ENCODE results near the gene GRIN2A.

Gene GRIN2A

GRCh38 chr16:10086620-10087019 is 95.6 kb downstream of the GRIN2A start:
- H3K36me3 ChIP-seq (ENCODE audit: control insufficient read depth, insufficient read depth, low read length), result no peaks in the 10 kb centered on the region
- no peak for DNase-seq (ENCODE audit: extremely low read depth, insufficient read length)
- TF ChIP-seq CTCF (IDR thresholded peaks at IDR 0.05; ENCODE audit: insufficient read depth, low read length, poor library complexity, severe bottlenecking), result no peak
- H3K27me3 ChIP-seq (replicated peaks; ENCODE audit: control insufficient read depth, insufficient read depth, low read length), result no peaks in the 10 kb centered on the region
- no peak overlapping the region for H3K4me3 ChIP-seq (replicated peaks; ENCODE audit: low read depth, low read length)

DNA sequence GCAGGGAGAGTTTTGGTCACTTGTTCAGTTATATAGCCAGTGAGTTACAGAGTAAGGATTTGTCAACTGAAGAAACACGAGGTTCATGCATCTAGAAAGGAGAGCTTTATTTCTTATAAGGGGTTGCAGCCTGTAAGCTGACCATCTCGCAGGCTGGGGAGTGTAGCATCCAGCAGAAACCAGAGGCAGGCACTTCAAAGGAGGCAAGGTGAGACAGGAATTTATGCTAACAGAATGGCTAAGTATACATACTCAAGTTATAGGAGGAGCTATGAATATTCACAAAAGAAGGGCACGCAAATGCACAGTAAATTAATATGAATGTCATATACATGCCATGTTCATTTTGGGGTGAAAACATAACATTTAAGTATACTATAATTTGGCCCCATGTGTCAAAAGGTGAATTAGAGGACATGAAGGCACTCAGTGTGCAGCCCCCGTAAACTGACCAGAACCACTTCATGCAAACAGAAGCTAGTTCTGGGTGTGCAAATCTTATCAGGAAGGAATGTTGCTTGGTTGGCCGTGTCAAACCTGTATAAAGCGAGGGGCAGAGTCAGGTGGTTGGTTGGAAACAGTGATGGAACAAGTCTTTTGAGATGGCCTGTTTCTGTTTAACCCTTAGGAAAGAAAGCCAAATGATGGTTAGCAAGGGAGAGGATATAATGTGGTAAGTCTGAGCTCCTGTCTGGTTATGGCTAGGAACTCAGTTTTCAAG is 97.0 kb downstream of the GRIN2A start:
- Histone ChIP-seq H3K36me3 (ENCODE audit: control insufficient read depth, insufficient read depth, low read length) (no peaks in the 10 kb centered on the region), H3K4me3 (replicated peaks; ENCODE audit: low read depth, low read length) (no peak overlapping the region), H3K27me3 (replicated peaks; ENCODE audit: control insufficient read depth, insufficient read depth, low read length) (no peaks in the 10 kb centered on the region)
- DNase-seq (ENCODE audit: extremely low read depth, insufficient read length), result no peak
- no peak for TF ChIP-seq CTCF (IDR thresholded peaks at IDR 0.05; ENCODE audit: insufficient read depth, low read length, poor library complexity, severe bottlenecking)

- Histone ChIP-seq H3K4me3 (replicated peaks; ENCODE audit: low read depth, low read length) (no peak overlapping the region), H3K27me3 (replicated peaks; ENCODE audit: control insufficient read depth, insufficient read depth, low read length) (no peaks in the 10 kb centered on the region), H3K36me3 (ENCODE audit: control insufficient read depth, insufficient read depth, low read length) (no peaks in the 10 kb centered on the region)
- no peak for DNase-seq (ENCODE audit: extremely low read depth, insufficient read length)
- TF ChIP-seq CTCF (IDR thresholded peaks at IDR 0.05; ENCODE audit: insufficient read depth, low read length, poor library complexity, severe bottlenecking), result no peak
These were observed 98.9 kb downstream of the GRIN2A start for GRCh38 chr16:10083301-10083700.

- H3K27me3 ChIP-seq (replicated peaks; ENCODE audit: control insufficient read depth, insufficient read depth, low read length), result no peaks in the 10 kb centered on the region
- DNase-seq (ENCODE audit: extremely low read depth, insufficient read length), result no peak
- no peaks in the 10 kb centered on the region for H3K36me3 ChIP-seq (ENCODE audit: control insufficient read depth, insufficient read depth, low read length)
- no peak overlapping the region for H3K4me3 ChIP-seq (replicated peaks; ENCODE audit: low read depth, low read length)
- no peak for TF ChIP-seq CTCF (IDR thresholded peaks at IDR 0.05; ENCODE audit: insufficient read depth, low read length, poor library complexity, severe bottlenecking)
These were observed 100.9 kb downstream of the GRIN2A start for GRCh38 chr16:10081201-10081940.

DNA sequence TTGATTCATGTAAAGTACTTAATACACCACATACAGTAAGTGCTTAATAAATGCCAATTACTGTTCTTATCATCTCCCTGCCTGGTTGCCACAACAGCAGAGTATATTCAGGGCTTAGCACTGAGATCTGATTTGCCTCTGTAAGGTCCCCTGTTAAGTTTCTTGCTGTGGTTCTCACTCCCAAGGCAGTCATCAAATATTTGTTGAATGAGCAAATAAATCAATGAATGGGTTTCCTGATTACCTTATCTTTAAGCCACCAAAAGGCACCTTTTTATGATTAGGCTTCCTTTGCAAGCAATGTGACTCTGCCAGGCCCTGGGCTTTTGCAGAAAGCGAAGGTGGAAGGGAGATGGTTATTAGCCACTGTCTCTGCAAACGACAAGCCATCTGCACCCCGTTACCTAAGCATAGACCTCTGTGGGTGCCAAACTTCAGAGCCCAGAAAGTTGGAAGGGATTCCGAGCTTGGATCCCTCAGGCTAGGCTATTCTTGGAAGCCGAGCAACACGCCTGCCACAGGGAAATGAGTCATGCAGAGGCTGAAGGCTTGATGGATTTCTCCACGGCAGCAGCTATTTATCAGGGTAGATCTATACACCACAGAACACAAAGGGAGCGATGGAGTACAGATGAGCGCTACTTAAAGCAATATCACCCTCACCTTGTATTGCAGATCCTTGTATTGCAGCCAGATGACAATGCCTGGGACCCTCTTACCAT is 102.0 kb downstream of the GRIN2A start:
- H3K4me3 ChIP-seq (replicated peaks; ENCODE audit: low read depth, low read length), result no peak overlapping the region
- DNase-seq (ENCODE audit: extremely low read depth, insufficient read length), result no peak
- no peaks in the 10 kb centered on the region for H3K27me3 ChIP-seq (replicated peaks; ENCODE audit: control insufficient read depth, insufficient read depth, low read length)
- no peaks in the 10 kb centered on the region for H3K36me3 ChIP-seq (ENCODE audit: control insufficient read depth, insufficient read depth, low read length)
- TF ChIP-seq CTCF (IDR thresholded peaks at IDR 0.05; ENCODE audit: insufficient read depth, low read length, poor library complexity, severe bottlenecking), result no peak
